Effector memory CD8-positive, alpha-beta T cell (primary cell): ENCODE results near the gene VSX1.
A peak's percentile ranks its signal among the peaks of the same experiment; 100 is the strongest.

ENCODE experiments used
- ATAC-seq: fragments of 150-1000 bp; cut with Tn5 transposase; replicated peaks from 2 replicates; pipeline ENCODE4 v1.10.0; 2021; ENCODE audit warnings: mild to moderate bottlenecking, moderate library complexity
- DNase-seq, 3 experiments: peaks; one replicate each; pipeline ENCODE4 v3.0.0; 2021
- H3K27ac Mint-ChIP-seq, 2 donors: one replicate each; pipeline ENCODE4 v1.8.0; 2022; ENCODE audit warnings: mild to moderate bottlenecking in 2 of 2, mixed read lengths in 2 of 2, moderate library complexity in 2 of 2
- H3K27me3 Mint-ChIP-seq, 2 donors: one replicate each; pipeline ENCODE4 v1.8.0; 2022; ENCODE audit warnings: mixed read lengths in 2 of 2
- H3K36me3 Mint-ChIP-seq: one replicate; pipeline ENCODE4 v1.8.0; 2022; ENCODE audit warnings: mild to moderate bottlenecking, moderate library complexity, mixed read lengths; ENCODE audit not compliant: insufficient read depth
- H3K4me1 Mint-ChIP-seq, 2 donors: one replicate each; pipeline ENCODE4 v1.8.0; 2022; ENCODE audit warnings: low read depth in 2 of 2, mixed read lengths in 2 of 2
- H3K4me3 Mint-ChIP-seq, 2 donors: one replicate each; pipeline ENCODE4 v1.8.0; 2022; ENCODE audit warnings: mild to moderate bottlenecking in 2 of 2, mixed read lengths in 2 of 2, moderate library complexity in 2 of 2
- H3K9me3 Mint-ChIP-seq, 2 donors: one replicate each; pipeline ENCODE4 v1.8.0; 2022; ENCODE audit warnings: mixed read lengths in 2 of 2

Gene VSX1

DNA sequence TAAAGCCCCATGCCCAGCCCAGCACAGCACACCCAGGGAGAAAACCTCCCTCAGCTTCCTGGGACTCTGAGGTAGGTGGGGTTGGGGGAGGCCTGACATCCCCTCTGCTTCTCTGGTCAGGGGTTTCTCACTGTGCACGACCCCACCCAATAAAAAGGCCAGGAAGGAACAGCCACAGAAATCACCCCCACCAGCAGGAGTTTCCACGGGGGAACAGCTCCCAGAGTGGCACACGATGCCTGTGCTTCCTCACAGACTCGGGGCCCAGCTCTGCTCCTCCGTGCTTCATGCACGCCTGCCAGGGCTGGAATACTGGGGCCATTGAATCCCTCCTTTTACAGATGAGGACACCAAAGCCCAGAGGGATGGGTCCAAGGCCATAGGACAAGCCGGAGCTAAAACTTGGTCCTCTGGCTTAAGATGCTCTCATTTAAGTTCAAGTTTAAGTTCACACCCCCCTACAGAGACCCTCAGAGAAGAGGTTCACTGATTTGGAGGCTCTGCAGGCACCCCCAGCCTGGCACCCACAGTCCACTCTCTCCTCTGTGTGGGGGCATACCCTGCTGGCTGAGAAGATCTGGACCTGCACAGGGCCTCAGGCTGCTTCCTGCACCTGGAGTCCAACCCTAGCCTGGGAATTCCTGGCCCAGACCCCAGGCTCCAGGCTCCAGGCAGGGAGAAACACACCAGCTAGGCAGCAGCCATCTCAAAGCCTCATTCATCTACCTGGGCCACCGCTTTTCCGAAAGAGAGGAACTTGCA lies 38.3 kb downstream of the VSX1 start:
- Mint-ChIP-seq H3K27ac (peak overlapping the region; percentile 92 to 96), H3K4me3 (peak overlapping the region; percentile 8 to 72), H3K4me1 (peaks cover 30 to 38% of the 10 kb centered on the region in 2 donors), H3K36me3 (peaks cover 36% of the 10 kb centered on the region), H3K27me3 (no peaks in the 10 kb centered on the region), H3K9me3 (no peaks in the 10 kb centered on the region)
- ATAC-seq (no peak), DNase-seq (no peak)

DNA sequence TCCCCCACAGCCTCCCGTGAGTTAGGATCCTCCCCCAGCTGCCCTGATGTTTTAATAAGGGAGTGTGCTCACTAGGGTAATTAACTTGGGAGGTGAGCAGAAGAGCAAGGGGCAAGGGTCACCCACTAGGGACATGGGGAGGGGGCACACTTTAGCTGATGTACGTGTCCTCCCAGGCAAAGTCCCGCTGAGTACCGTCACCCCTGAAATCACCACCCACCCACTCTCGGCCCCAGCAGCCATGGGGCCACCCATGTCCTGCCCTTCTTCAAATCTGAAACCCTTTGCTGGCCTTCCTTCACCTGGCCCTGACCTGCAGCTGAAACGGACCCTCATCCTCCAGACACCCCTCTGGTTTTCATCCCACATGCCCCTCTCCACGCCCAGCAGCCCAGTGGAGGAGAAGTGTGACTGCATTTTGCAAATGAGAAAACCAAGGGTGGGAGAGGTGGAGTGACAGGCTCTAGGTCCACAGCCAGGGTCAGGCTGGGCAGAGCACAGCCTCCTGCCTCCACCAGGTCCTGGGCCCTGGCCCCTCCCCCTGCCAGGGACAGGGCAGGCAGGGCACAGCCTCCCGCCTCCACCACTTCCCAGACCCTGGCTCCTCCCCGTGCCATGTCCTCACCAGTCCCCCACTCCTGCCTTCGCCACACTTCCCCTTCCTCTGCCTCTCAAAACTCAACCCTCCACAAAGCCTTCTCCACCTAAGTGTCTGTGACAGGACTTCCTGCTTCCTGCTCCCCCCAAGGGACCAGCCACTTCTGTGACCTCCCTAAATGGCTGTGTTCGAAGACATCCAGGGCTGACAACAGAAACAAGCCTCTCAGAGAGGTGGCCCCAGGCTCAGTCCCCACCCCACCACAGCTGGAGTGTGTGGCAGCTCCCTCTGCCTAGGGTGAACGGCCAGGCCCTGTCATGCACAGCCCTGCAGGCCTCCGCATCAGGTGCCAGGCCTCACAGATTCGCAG lies 39.1 kb downstream of the VSX1 start:
- peaks cover 40% of the 10 kb centered on the region for H3K36me3 Mint-ChIP-seq
- peak overlapping the region; percentile 59 to 72 for H3K4me3 Mint-ChIP-seq
- peak overlapping the region; percentile 92 to 96 for H3K27ac Mint-ChIP-seq
- no peaks in the 10 kb centered on the region for H3K9me3 Mint-ChIP-seq
- ATAC-seq: peak; percentile 86
- peaks cover 37 to 41% of the 10 kb centered on the region in 2 donors for H3K4me1 Mint-ChIP-seq
- peak; percentile 42 to 51 (median 43) for DNase-seq
- no peaks in the 10 kb centered on the region for H3K27me3 Mint-ChIP-seq

DNA sequence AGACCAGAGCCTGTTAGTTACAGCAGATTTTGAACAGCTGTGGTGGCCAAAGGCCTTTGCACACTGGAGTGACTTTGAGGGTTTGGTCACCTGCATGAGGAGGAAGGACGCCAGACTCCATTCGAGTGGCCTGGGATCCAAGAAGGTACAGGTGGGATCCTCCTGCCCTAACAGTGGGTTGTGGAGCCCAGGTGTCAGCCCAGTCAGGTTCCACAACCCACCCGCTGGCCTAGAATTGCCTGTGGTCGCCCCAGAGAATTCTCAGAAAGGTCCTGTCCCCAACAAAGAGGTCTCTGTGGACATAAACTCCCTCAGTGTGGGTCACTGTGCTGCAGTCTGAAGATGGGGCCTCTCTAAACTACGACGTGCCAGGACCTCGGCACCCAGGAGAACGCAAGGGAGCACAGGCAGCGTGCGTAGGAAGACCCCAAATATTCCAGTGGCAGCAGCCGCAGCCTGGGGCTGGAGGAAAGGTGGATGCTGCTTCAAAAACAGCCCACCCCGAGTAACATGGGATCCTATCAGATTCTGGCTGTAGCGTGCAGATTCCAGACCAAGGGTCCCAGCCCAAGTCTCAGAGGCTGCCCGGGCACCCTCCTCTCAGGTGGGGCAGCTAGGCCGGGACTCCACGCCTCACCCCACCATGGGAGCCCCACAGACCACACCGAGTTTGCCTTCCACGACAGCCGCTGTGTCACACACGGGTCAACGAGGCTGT lies 40.0 kb downstream of the VSX1 start:
- Mint-ChIP-seq H3K36me3 (peaks cover 39% of the 10 kb centered on the region), H3K4me3 (peak overlapping the region; percentile 59 to 72), H3K27me3 (no peaks in the 10 kb centered on the region), H3K27ac (peak overlapping the region; percentile 92 to 96), H3K9me3 (no peaks in the 10 kb centered on the region), H3K4me1 (peaks cover 44 to 47% of the 10 kb centered on the region in 2 donors)
- DNase-seq: no peak
- ATAC-seq: no peak

DNA sequence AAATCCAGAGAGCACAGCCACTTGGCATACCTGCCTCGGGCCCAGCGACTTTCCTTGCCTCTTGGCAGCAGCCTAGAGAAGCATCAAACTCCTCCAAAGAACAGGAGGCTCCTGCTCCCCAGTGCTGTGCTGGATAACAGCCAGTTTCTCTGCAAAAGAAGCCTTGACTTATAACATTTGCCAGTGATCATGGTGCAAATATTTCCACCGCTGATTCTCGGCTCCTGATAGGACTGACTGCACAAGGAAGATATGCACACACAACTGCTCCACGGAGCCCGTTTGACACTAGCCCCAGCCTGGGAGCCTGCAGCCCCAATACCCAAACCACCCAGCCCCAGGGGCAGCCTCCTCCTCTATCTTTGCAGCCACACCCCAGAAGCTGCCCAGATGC lies 41.5 kb downstream of the VSX1 start:
- DNase-seq: no peak
- H3K4me3 Mint-ChIP-seq: no peak overlapping the region
- peak overlapping the region; percentile 92 to 96 for H3K27ac Mint-ChIP-seq
- H3K4me1 Mint-ChIP-seq: peaks cover 58 to 59% of the 10 kb centered on the region in 2 donors
- ATAC-seq: no peak
- no peaks in the 10 kb centered on the region for H3K9me3 Mint-ChIP-seq
- no peaks in the 10 kb centered on the region for H3K27me3 Mint-ChIP-seq
- H3K36me3 Mint-ChIP-seq: peaks cover 30% of the 10 kb centered on the region

DNA sequence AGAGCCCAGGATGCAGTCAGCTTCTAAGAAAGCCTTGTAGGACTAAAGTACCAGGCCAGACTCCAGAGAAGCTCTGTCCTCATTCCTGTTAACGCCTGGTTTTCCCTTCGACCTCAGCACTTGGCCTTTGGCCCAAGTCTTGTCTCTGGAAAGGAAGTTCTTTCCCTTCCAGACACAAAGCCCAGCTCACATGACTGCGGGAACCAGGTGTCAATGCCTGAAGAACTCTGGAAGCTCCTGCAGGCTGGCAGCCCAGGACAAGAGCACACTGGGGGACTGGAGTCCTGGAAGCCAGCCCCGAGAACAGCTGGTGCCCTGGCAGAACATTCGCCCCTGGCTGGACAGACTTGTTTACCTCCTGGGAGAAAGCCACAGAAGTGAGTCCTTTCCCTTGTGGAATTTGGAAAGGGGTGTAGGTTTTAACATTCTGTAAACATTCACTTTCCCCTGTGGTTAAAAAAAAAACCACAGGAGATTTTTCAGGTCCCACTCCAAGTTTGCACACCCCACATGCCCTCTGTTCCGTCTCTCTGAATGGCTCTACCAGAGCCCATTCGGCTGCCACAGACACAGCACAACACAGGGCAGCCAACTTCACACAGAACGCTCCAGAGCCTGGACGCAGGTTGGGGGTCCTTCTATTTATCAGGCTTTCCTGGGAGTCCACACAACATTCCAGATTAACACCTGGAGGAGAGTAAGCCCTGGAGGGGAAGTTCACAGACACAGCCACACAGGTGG lies 42.1 kb downstream of the VSX1 start:
- no peak for DNase-seq
- H3K4me1 Mint-ChIP-seq: peaks cover 58 to 59% of the 10 kb centered on the region in 2 donors
- H3K27me3 Mint-ChIP-seq: no peaks in the 10 kb centered on the region
- no peaks in the 10 kb centered on the region for H3K9me3 Mint-ChIP-seq
- no peak for ATAC-seq
- H3K36me3 Mint-ChIP-seq: peaks cover 30% of the 10 kb centered on the region
- H3K4me3 Mint-ChIP-seq: no peak overlapping the region
- peak overlapping the region; percentile 92 to 96 for H3K27ac Mint-ChIP-seq

DNA sequence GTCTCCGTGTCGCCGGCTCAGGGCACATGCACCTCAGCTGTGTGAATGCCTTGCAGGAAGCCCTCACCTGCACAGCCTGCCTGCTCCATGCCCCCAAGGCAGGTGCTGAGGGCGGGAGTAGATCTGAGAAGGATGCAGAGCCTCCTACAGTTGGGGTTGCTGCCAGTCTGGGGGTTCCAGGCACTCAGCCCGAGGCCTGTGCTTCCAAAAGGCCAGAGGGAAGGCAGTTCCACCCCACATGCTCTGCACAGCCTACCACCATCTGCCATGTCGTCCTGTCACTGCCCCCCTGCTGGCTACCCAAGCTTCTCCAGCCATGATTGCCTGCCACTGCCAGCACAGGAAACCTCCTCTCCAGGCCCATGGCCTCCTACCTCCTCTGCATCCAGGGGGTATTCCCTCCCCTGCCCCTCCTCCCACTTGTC lies 43.3 kb downstream of the VSX1 start:
- ATAC-seq: no peak
- peak overlapping the region; percentile 84 to 92 for H3K27ac Mint-ChIP-seq

DNA sequence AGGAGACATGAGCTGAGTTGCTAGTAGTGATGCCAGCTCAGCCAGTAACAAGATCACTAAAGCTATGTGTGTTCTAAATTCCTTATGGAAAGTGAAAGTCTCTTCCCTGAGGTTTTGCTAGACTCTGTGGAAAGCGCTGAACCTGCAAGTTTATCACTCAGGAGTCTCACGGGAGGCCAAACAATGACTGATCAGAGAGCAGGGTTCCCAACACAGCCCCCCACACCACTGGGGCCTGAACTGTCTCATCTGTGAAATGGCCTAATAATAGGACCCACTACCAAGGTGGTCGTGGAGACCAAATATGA lies 43.9 kb downstream of the VSX1 start:
- no peak for ATAC-seq
- H3K36me3 Mint-ChIP-seq: peaks cover 24% of the 10 kb centered on the region
- peak overlapping the region; percentile 84 to 92 for H3K27ac Mint-ChIP-seq
- no peaks in the 10 kb centered on the region for H3K27me3 Mint-ChIP-seq
- no peaks in the 10 kb centered on the region for H3K9me3 Mint-ChIP-seq
- no peak for DNase-seq
- H3K4me1 Mint-ChIP-seq: peaks cover 60% of the 10 kb centered on the region in 2 donors
- no peak overlapping the region for H3K4me3 Mint-ChIP-seq

More for the DNA sequence above, 43.3 kb downstream of the VSX1 start:
- H3K4me1 Mint-ChIP-seq: peaks cover 60 to 61% of the 10 kb centered on the region in 2 donors
- no peak overlapping the region for H3K4me3 Mint-ChIP-seq
- no peaks in the 10 kb centered on the region for H3K9me3 Mint-ChIP-seq
- no peaks in the 10 kb centered on the region for H3K27me3 Mint-ChIP-seq
- no peak for DNase-seq
- peaks cover 28% of the 10 kb centered on the region for H3K36me3 Mint-ChIP-seq

DNA sequence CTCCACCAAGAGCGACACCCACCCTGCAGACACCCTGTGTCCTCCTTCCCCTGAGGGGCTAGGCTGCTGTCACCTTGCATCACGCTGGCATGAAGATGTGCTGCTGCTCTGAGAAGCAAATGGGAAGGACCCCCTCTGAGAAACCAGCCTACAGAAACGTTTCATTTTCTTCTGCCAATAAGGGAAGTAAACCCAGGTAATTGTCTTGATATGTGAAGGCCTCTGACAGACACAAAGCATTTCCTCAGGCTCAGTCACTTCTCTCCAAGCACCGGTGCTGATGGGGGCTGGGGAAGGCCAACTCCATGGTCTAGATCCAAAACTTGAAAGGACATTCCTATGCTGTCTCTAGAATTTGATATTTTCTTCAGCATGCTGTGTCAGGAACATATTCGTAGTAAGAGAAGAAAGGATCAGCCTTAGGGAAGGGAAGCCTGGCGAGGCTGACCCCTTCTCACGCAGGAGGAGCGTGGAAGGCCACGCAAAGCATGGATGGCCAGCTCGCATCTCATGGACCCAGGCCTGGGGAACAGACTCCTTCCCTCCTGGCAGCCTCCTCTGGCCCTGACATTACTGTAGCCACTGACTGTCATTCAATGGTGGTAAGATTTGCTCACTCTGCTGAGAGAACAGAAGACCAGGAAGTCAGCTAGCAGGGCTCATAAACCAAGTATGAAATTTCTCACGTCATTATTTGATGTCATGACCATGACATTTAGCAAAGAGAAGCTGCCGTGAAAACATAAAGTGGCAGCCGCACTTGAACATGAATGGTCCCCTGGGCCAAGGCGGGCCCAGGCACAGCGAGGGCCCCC lies 44.4 kb downstream of the VSX1 start:
- H3K27me3 Mint-ChIP-seq: no peaks in the 10 kb centered on the region
- peak overlapping the region; percentile 84 to 92 for H3K27ac Mint-ChIP-seq
- no peak for DNase-seq
- H3K9me3 Mint-ChIP-seq: no peaks in the 10 kb centered on the region
- peaks cover 54% of the 10 kb centered on the region in 2 donors for H3K4me1 Mint-ChIP-seq
- H3K36me3 Mint-ChIP-seq: peaks cover 24% of the 10 kb centered on the region
- ATAC-seq: peak; percentile 44
- no peak overlapping the region for H3K4me3 Mint-ChIP-seq

DNA sequence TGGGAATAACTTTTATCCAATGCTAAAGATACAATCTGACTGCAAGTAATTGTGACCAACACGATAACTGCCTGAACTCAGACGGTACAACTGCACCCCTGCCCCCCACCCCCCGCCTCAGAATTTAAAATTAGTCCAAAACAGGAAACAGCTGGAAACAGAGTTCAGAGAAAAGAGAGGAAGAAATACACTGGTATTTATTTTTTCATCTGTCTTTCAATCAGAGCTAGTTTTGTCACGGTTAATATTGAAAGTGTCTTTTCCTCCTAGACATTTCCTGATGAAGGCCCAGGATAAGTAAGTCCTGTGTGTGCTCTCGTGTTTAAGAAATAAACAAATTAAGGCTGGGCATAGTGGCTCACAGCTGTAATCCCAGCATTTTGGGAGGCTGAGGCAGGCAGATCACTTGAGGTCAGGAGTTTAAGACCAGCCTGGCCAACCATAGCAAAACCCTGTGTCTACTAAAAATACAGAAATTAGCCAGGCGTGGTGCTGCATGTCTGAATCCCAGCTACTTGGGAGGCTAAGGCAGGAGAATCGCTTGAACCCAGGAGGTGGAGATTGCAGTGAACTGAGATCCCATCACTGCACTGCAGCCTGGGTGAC lies 45.5 kb downstream of the VSX1 start:
- Mint-ChIP-seq H3K4me1 (peaks cover 46 to 55% of the 10 kb centered on the region in 2 donors), H3K27me3 (no peaks in the 10 kb centered on the region), H3K27ac (peak overlapping the region; percentile 84 to 92), H3K4me3 (peak overlapping the region; percentile 39 to 58), H3K9me3 (no peaks in the 10 kb centered on the region), H3K36me3 (peaks cover 24% of the 10 kb centered on the region)
- no peak for DNase-seq
- ATAC-seq: no peak

DNA sequence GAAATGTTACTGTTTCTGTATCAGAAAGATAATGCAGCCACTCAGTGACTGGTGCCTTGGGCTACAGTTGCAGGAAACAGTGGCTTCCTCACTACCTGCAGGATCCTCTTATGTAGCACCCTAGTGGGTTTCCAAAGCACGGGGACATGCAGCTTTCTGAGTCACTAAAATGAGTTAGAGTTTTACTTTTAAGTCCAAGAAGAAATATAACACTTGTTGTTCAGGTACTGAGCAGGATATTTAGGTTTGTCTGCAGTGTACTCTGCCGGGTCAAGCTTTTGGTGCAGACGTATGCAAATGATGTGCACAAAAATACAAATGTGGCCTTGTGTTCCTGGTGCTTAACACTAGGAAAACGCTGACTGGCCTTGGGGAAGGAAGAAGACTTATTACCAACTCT lies 46.0 kb downstream of the VSX1 start:
- Mint-ChIP-seq H3K36me3 (peaks cover 22% of the 10 kb centered on the region), H3K4me1 (peaks cover 47 to 56% of the 10 kb centered on the region in 2 donors), H3K27ac (peak overlapping the region; percentile 70 to 92), H3K4me3 (peak overlapping the region; percentile 39 to 58), H3K9me3 (no peaks in the 10 kb centered on the region), H3K27me3 (no peaks in the 10 kb centered on the region)
- ATAC-seq: peak; percentile 47
- no peak for DNase-seq

DNA sequence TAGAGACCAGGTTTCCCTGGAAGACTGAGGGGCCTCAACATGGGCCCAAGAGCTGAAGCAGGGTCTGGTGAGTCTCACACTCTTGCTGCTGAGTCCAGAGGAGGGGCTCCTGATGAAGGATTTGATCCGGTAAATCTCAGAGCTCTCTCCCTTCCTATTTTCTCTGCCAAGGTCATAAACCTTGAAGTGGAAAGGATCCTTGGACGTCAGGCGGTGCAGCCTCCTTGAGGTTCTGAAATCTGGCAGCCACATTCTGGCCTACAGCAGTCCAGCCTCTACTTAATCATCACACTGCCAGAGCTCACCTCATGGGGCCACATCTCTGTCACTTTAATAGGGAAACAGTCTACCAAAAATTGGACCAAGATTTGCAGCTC lies 48.0 kb downstream of the VSX1 start:
- Mint-ChIP-seq H3K27ac (peak overlapping the region in 1 of 2 donors; percentile 31), H3K36me3 (peaks cover 22% of the 10 kb centered on the region), H3K4me3 (no peak overlapping the region), H3K9me3 (no peaks in the 10 kb centered on the region), H3K4me1 (peaks cover 52 to 72% of the 10 kb centered on the region in 2 donors), H3K27me3 (no peaks in the 10 kb centered on the region)
- no peak for ATAC-seq
- no peak for DNase-seq
